ENCODE measurements around the gene SRRM5. TPM values are rescaled to one million over a fixed set of nuclear protein-coding genes. Genes with fewer than 3 reads are reported as not detected.

The SRRM5 gene
- total RNA-seq, 4 donors from 2014 or later, result 0.13 to 0.42 (median 0.25) TPM

DNA sequence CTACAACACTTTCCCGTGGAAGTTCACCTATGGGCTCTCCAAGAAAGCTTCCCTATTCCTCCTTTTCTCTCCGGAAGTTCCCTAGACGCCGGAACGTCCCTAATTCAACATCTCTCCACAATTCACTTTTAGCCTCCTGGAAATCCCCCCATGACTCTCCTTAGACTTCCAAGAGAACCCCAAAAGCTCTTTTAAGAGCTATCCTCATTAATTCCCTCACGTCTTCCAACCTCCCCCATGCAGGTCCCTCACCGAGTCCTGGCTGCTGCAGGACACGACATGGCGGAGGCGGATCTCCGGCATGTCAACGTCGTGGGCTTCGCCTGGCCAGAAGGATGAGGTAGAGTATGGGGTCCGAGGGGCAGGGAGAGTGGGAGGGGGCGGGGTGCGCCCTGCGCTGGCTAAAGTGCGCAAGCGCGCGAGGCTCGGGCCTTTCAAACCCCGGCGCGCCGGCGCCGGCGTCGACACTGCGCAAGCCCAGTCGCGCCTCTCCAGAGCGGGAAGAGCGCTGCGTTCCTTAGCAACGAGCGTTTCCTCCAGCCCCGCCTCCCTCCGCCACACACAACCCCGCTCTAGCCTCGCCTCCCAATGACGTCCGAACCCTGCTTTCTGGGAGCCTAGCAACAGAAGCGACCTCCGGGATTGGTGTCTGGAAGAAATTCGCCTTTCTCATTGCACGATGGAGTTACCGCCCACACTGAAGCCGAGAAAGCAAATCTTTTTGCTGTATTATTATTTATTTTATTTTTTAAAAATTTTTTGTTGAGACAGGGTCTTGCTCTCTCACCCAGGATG lies 36.5 kb upstream of the SRRM5 start, which contains the start of the genes PINLYP and XRCC1:
PINLYP (plus strand) TSS at position 646 of the 795 bp plus-strand sequence. CDS start 1,391 bp downstream, outside the sequence.
XRCC1 (minus strand) TSS at position 372 of the 795 bp plus-strand sequence; CDS start at position 303, 69 bp downstream.
- Histone ChIP-seq H3K4me1 (peaks cover 13 to 36% (median 32%) of the 10 kb centered on the region in 4 donors), H3K27me3 (no peaks in the 10 kb centered on the region), H3K9me3 (no peaks in the 10 kb centered on the region), H3K27ac (replicated peaks in 1 of 4) (peak within 1 kb of the TSS; percentile 82 to 89 (median 87)), H3K4me3 (peak within 1 kb of the TSS; percentile 71 to 84 (median 78)), H3K36me3 (peaks cover 0 to 31% (median 5%) of the 10 kb centered on the region in 4 donors)
- peak; percentile 84 to 88 for TF ChIP-seq POLR2AphosphoS5 (IDR thresholded peaks at IDR 0.05)
- TF ChIP-seq, protein P1, sequence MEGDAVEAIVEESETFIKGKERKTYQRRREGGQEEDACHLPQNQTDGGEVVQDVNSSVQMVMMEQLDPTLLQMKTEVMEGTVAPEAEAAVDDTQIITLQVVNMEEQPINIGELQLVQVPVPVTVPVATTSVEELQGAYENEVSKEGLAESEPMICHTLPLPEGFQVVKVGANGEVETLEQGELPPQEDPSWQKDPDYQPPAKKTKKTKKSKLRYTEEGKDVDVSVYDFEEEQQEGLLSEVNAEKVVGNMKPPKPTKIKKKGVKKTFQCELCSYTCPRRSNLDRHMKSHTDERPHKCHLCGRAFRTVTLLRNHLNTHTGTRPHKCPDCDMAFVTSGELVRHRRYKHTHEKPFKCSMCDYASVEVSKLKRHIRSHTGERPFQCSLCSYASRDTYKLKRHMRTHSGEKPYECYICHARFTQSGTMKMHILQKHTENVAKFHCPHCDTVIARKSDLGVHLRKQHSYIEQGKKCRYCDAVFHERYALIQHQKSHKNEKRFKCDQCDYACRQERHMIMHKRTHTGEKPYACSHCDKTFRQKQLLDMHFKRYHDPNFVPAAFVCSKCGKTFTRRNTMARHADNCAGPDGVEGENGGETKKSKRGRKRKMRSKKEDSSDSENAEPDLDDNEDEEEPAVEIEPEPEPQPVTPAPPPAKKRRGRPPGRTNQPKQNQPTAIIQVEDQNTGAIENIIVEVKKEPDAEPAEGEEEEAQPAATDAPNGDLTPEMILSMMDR (IDR thresholded peaks at IDR 0.05), result no peak
- TF ChIP-seq POLR2A (IDR thresholded peaks at IDR 0.05; ENCODE audit: low read depth), result peak; percentile 51
- under 1% methylated on average over 24 of the region's 51 CpGs for WGBS
- intact Hi-C loops (cut with DNase I), result loop anchor here (5.0 kb wide), 1 partner anchor 38 kb away; no protein-coding TSS in a partner anchor
- DNase-seq (ENCODE audit: extremely low spot score), result peak; percentile 99

DNA sequence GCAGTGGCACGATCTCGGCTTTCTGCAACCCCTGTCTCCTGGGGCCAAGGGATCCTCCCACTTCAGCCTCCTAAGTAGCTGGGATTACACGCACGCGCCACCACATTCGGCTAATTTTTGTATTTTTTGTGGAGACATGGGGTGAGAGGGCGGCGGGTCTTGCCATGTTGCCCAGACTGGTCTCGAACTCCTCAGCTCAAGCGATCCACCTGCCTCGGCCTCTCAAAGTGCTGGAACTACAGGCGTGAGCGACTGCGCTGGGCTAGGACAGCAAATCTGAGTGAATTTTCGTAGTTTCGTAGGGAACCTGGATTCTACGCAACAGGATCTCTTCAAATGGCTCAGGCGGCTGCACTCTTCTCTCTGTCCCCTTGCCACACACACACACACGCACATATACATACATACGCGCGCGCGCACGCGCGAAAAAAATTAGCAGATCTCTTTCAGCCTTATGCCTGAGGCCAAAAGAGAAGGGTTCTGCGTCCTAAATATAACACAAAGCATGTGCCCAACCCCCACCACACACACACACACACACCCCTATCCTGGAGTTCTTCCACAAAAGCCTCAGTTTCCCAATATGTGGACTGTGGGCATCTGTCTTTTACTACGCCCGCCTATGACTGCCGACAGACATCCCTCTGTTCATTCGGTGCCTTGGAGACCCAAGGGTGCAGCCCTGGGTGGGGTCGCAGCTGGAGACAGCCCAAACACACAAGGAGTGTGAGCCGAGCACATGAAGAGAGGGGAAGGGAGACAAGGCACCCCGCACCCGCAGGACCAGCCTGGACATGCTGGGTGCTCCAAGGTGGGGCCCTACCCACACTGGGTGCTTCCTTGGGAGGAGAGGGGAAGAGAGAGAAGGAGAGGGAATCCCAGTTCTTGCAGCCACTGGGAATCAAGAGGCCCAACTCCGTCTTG lies 35.7 kb upstream of the SRRM5 start:
- TF ChIP-seq EP300 (IDR thresholded peaks at IDR 0.05) (no peak), POLR2AphosphoS5 (IDR thresholded peaks at IDR 0.05) (no peak)
- TF ChIP-seq, protein P1 (IDR thresholded peaks at IDR 0.05), result no peak
- Histone ChIP-seq H3K4me1 (peaks cover 13 to 45% (median 40%) of the 10 kb centered on the region in 4 donors), H3K9me3 (no peaks in the 10 kb centered on the region), H3K27me3 (no peaks in the 10 kb centered on the region), H3K27ac (replicated peaks in 1 of 4) (peak overlapping the region; percentile 82 to 89 (median 87)), H3K36me3 (peaks cover 0 to 22% (median 5%) of the 10 kb centered on the region in 4 donors), H3K4me3 (peak overlapping the region; percentile 71 to 84 (median 78))
- 69% methylated on average over 37 of the region's 37 CpGs for WGBS
- DNase-seq (ENCODE audit: extremely low spot score), result no peak
- intact Hi-C loops (cut with DNase I), result loop anchor here (2.0 to 5.0 kb wide), 2 partner anchors 19 to 39 kb away; no protein-coding TSS in a partner anchor

DNA sequence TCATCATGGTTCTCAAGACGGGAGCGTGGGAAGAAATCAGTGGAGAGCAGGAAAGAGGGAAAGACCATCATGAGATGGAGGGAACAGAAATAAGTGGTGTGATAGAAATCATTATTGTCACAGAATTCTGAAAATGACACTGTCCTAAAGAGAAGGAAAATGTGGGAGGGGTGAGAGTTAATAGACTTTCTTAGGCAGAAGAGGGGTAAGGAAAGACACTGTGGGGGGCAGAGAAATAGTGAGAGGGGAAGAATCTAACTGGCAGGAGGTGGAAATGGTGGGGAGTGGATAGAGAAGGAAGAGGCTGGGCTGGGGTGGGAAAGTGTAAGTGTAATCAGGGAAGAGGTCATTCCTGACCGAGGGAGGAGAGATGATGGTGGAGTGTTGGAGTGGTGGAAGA lies 33.1 kb upstream of the SRRM5 start:
- WGBS, result 92% methylated on average over 3 of the region's 3 CpGs
- H3K36me3 ChIP-seq, result no peaks in the 10 kb centered on the region
- H3K9me3 ChIP-seq, result no peaks in the 10 kb centered on the region
- TF ChIP-seq POLR2AphosphoS5 (IDR thresholded peaks at IDR 0.05), result no peak
- no peak for TF ChIP-seq POLR2A (IDR thresholded peaks at IDR 0.05; ENCODE audit: low read depth)
- TF ChIP-seq, protein P1 (IDR thresholded peaks at IDR 0.05), result no peak
- no peak for TF ChIP-seq EP300 (IDR thresholded peaks at IDR 0.05)
- H3K4me3 ChIP-seq, result no peak overlapping the region
- no peak for DNase-seq (ENCODE audit: extremely low spot score)
- H3K4me1 ChIP-seq, result peaks cover 11 to 50% (median 46%) of the 10 kb centered on the region in 4 donors
- intact Hi-C loops (cut with DNase I), result loop anchor here (5.0 kb wide), 1 partner anchor 41 kb away; no protein-coding TSS in a partner anchor
- H3K27me3 ChIP-seq, result no peaks in the 10 kb centered on the region
- no peak overlapping the region for H3K27ac ChIP-seq (replicated peaks in 1 of 4)

DNA sequence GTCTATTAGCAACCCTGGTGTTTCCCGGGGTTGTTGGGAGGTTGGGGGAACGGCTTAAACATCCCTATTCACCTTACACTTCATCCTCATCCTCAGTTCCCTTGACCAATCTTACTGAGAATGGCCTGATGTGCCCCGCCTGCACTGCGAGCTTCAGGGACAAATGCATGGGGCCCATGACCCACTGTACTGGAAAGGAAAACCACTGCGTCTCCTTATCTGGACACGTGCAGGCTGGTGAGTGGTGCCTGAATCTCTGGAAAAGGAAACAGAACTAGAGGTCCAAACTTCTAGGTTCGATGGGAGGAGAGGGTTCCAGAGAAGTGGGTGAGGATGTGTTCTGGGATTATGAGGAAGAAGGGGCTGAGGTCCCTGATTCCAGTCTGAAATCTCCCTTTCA lies 30.4 kb upstream of the SRRM5 start:
- 55% methylated on average over 7 of the region's 7 CpGs for WGBS
- no peak for TF ChIP-seq POLR2A (IDR thresholded peaks at IDR 0.05; ENCODE audit: low read depth)
- TF ChIP-seq, protein P1 (IDR thresholded peaks at IDR 0.05), result no peak
- TF ChIP-seq POLR2AphosphoS5 (IDR thresholded peaks at IDR 0.05), result no peak
- TF ChIP-seq EP300 (IDR thresholded peaks at IDR 0.05), result no peak
- no peaks in the 10 kb centered on the region for H3K27me3 ChIP-seq
- H3K9me3 ChIP-seq, result no peaks in the 10 kb centered on the region
- peak overlapping the region; percentile 75 to 78 (median 75) for H3K27ac ChIP-seq (replicated peaks in 1 of 4)
- peak overlapping the region; percentile 53 to 63 (median 54) for H3K4me3 ChIP-seq
- intact Hi-C loops (cut with DNase I), result no loop called here
- DNase-seq (ENCODE audit: extremely low spot score), result no peak
- H3K4me1 ChIP-seq, result peaks cover 0 to 30% (median 26%) of the 10 kb centered on the region in 4 donors
- peaks cover 0 to 17% (median 3%) of the 10 kb centered on the region in 4 donors for H3K36me3 ChIP-seq

All from esophagus muscularis mucosa (tissue), 4 donors.